HG02943 (cell line): ENCODE results near the gene ARHGAP25.

Experiments
- ATAC-seq: cut with Tn5 transposase; IDR thresholded peaks from one replicate; pipeline ENCODE4 v1.9.1; 2021; ENCODE audit warnings: mild to moderate bottlenecking, low read depth, moderate library complexity; ENCODE audit not compliant: unreplicated experiment

Gene ARHGAP25

DNA sequence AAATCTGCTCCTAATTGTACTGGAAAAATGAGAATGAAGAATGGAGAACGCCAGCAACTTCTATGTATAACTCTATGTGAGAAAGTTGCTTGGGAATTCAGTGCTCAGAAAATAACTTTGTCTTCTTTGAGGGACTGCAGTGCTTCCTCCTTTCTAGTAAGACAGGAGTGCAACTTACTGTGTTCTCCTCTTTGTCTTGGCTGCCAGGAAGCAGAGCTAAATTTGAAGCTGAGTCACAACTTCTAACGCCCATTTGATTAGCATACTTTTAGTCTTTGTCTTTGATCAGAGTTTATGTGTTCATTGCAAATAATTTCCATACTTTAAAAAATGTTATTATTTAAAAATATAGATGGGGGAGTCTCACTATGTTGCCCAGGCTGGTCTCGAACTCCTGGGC is 6.6 kb downstream of the ARHGAP25 start:
- ATAC-seq, result no peak

DNA sequence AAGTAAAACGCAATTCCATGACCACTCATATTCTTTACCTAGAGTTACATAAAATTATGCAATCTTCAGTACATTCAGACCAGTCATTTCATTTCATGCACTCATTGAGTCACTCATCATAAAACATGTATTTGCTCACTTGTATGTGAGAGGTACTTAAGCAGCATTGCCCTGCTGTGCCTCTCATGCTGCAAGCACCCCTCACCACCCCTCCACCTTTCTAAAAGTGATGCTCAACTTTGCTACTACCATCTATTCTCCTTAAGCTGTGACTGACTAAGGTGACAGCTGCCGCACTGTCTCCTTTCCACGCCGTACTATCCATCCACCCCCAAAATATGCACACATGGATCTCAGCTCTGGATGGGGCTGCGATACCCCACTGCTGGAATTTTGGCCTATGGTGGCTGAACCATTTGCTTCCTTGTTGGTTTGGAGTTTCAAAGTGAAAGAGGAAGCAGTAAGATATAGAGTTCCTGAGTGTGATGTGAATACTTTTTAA is 7.2 kb downstream of the ARHGAP25 start:
- no peak for ATAC-seq

GRCh38 chr2:68742626-68743415 is 8.2 kb downstream of the ARHGAP25 start:
- no peak for ATAC-seq

DNA sequence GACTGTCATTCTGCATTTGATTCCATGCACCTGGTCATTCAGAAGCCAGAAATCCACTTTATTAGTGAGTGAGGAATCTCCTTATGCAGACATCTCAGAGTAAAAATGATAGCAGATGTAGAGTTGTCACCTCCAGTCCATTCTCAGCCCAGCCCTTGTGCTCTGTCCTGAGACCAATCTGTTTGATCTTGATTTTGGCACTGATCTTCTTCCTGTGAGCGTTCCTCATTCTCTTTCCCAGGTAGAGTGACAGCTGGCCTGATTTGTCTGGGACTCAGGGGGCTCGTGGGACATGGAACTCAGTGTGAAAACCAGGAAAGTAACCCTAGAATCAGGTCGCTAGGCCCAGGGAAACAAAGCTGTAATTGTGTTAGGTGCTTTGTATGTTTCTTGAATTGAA is 8.9 kb downstream of the ARHGAP25 start:
- ATAC-seq, result no peak

DNA sequence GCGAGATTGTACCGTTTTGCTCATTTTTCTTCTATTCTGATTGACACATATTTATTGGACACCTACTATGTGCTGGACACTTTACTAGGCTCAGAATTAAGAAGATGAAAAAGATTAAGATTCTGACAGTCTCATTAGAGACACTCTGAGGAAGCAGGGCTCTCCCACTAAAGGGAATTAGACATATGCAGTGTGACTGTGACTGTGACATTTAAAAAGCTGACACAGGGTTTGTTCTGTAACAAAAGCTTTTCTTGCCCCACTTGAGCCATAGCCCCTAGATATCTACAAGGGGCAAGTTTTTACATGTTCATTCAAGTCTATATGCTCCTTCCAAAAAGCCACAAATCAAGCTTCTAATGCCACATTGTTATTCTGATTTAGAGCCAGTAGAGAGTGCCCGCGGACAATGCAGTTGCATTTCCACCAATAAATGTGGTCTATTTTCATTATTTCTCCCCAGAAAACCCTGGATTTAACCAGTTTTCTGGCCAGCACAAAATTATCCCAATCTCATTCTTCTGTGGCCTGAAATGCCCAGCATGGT is 9.8 kb downstream of the ARHGAP25 start:
- ATAC-seq, result no peak

DNA sequence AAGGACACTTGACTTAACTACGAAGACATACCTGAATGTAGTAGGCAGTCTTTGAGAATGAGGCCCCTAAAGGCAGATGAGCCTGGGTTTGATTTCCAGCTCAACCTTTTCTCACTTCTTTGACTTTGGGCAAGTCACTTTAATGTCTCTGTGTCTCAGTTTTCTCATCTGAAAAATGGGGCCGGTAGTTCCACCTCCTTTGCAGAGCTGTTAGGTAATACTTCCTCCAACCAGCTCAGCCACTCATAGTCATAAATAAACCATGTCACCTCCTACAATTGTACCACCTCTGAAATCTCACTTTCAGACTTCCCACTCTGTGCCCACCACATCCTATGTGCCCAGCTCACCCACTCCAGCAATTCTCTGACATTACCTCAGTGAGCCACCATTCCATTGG is 10.4 kb downstream of the ARHGAP25 start:
- ATAC-seq, result no peak

DNA sequence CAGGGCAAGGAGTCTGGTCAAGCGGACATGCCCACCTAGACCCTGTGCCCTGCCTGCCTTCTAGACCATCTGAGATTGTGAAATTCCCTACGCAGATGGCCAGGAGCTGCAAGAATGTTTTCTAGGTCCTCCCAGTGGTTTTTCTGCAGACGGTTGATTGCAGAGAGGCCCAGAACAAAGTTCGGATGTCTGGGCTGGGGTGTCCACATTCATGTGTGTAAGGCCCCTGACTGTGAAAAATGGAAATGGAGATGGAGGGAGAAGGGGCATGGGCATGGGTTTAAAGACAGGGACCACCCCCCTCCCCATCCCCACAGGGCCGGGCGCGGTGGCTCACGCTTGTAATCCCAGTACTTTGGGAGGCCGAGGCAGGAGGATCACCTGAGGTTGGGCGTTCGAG is 11.8 kb downstream of the ARHGAP25 start:
- ATAC-seq, result no peak

DNA sequence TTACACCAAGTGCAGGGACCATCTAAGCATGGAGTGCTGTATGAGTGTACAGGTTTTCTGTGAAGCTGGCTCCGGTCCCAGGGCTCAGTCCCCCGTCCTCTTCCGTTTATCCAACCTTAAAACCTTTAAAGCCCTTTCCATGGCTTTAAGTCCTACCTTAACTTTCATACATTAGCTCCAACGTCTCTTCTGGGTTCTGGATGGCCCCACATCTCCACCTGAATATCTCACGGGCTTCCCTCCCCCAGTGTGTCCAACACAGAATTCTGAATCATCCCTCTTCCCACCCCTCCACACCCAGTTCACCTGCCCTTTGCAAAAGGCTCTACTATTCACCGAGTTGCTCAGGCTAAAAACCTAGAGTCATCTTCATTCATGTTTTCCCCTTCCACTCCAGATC is 12.8 kb downstream of the ARHGAP25 start:
- ATAC-seq, result no peak

DNA sequence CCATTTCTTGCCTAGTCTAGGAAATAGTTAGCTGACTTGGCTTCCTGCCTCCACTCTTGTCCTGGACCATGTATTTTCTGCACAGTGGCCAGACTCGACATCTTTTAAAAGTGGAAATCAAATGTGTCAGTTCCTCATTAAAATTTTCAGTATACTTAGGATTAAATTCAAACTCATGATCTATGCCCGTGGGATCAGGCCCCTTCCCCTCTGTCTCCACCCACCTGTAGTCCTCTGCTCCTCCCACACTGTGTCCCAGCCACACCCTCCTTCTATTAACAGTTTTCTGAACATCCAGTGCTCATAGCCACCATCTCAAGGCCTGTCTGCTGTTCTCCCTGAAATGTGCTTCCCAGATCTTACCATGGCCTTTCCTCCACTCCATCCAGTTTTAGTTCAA is 13.3 kb downstream of the ARHGAP25 start:
- ATAC-seq, result no peak

- no peak for ATAC-seq
Observed at GRCh38 chr2:68748568-68748967, 14.0 kb downstream of the ARHGAP25 start.

DNA sequence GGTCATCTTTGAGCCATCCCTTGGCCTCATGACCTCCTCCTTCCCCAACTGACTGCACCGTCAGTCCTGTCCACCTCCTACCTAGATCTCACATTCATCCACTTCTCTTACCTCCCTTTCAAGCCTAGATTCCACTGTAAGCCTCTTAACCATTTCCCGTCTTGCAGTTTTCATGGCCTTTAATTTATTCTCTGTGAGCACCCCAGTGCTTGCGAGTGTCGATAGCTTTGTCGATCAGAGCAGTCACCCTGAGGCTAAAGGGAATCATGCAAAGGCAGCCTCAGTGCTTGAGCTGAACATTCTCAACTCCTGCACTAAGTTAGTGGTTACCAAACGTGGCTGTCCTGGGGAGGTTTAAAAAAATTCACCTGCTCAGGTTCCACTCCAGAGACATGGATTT is 14.7 kb downstream of the ARHGAP25 start:
- no peak for ATAC-seq

GRCh38 chr2:68750592-68751396 is 16.2 kb downstream of the ARHGAP25 start:
- ATAC-seq, result no peak

- ATAC-seq, result peak; percentile 90
Observed at GRCh38 chr2:68751397-68752339, 17.1 kb downstream of the ARHGAP25 start.

DNA sequence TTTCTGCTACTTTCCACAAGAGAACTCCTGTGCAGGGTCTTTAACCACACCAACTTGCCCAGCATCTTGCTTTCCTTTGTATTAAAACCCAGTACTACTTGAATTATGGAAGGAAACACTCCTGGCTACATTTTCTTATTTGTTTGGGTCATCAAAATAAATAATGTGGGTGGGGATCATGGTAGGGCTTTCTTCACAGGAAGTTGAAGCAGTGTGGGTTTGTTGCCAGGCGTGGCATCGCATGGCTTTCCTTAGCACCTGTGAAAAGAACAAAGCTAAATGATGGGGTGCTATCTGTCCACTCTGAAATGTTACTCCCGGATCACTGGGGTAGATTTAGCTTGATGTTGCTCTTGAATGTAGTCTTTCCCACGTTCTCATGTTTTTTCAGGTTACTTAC is 18.7 kb downstream of the ARHGAP25 start:
- no peak for ATAC-seq

DNA sequence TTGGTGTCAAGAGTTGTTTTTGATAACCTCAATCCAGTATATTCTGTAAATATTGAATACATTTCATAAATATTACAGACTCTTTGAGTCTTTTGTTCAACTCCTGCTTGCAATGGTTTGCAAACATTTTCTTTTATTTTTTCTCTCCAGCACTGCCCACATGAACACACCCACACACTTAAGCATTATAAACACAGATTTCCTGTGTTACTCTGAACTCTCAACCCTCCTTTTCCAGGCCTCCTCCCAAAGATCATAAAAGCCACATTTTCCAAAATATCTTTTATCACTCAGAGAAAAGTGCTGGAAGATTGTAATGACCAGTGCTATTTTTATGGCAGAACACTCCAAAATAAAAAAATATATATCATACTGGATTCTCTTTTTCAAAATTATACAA is 20.5 kb downstream of the ARHGAP25 start:
- no peak for ATAC-seq

DNA sequence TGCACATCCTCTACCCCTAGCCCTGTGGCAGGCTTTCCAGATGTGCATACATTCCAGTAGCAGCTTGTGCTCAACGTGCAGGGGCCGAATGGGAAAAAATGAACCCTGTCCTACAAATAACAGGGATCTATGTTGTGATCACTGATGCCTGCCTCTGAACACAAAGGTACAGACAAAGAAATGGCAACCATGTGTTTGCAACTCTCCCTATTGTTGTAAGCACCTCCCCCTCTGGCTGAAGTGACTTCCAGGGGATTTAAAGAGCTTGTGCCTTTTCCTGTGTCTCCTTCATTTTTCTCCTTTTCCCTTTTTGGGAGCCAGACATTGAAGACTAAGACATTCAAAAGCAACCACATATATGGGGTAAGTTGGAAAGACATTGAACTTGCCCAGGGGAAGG is 21.6 kb downstream of the ARHGAP25 start:
- ATAC-seq, result no peak

GRCh38 chr2:68757081-68757480 is 22.5 kb downstream of the ARHGAP25 start:
- no peak for ATAC-seq

- no peak for ATAC-seq
Observed at GRCh38 chr2:68762100-68762499, 27.5 kb downstream of the ARHGAP25 start.

DNA sequence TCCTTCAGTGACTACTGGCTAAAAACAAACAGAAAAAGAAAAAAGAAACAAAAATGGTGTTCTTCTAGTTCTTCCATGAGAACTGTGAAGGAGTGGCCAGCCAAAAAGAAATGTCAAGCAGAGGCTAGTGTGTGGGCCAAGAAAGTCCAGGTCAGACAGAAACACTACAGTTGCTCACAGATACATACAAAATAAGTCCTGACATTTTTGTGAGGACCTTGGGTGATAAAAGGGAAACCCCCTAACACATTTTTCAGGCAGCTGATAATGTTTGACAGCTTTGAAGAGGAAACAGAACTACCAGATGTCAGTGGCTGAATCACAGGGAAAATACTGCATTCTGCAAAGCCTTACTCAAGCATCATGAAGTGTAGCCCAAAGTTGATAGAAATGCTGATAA is 28.1 kb downstream of the ARHGAP25 start:
- no peak for ATAC-seq

GRCh38 chr2:68764041-68764805 is 29.6 kb downstream of the ARHGAP25 start:
- no peak for ATAC-seq
